Measurements from ENCODE around the gene SPINK14.

Gene SPINK14, protein sequence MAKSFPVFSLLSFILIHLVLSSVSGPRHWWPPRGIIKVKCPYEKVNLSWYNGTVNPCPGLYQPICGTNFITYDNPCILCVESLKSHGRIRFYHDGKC

DNA sequence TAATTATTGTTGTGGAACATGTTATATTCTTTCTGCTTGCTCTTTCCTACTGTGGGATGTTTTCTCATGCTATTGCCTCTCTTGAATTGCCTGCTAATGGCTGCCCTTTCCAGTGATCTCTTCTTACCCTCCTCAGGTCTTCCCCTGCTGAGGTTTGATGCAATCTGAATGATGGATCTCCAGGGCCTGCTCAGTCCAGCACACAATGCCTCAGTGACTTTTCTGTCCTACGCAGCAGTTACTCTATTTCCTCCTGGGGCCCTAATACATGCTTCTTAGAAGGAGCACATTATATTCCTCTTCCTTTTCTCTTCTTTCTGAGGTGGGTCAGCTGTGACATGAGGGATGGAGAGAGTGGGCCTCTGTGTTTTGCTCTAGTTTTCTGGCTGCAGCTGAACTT, at the start of gene SPINK14:
Gene SPINK14 (plus strand): TSS at position 301 of the 400 bp plus-strand sequence. CDS start 1,187 bp downstream, outside the sequence.
- DNase-seq (ENCODE audit: low spot score), result no peak
- TF ChIP-seq, protein P1, sequence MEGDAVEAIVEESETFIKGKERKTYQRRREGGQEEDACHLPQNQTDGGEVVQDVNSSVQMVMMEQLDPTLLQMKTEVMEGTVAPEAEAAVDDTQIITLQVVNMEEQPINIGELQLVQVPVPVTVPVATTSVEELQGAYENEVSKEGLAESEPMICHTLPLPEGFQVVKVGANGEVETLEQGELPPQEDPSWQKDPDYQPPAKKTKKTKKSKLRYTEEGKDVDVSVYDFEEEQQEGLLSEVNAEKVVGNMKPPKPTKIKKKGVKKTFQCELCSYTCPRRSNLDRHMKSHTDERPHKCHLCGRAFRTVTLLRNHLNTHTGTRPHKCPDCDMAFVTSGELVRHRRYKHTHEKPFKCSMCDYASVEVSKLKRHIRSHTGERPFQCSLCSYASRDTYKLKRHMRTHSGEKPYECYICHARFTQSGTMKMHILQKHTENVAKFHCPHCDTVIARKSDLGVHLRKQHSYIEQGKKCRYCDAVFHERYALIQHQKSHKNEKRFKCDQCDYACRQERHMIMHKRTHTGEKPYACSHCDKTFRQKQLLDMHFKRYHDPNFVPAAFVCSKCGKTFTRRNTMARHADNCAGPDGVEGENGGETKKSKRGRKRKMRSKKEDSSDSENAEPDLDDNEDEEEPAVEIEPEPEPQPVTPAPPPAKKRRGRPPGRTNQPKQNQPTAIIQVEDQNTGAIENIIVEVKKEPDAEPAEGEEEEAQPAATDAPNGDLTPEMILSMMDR (IDR thresholded peaks at IDR 0.05; ENCODE audit: extremely low read depth, missing control alignments), result no peak

DNA sequence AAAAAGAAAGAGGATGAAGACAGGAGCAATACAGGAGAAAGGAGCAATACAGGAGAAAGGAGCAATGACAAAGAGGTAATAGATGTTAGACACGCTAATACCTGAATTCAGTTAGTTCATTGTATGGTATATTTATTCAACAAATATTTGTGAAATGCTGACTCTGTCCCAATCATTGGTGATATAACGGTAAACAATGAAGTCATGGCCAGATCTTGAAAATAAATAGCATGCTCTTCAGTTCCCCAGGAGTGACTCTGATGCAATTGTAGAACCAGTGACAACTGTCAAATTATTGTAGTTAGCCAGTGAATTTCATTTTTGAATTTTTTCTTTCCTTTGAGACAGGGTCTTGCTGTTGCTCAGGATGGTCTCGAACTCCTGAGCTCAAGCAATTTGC, 48.0 kb upstream of the SPINK14 start:
- TF ChIP-seq, protein P1 (IDR thresholded peaks at IDR 0.05; ENCODE audit: extremely low read depth, missing control alignments), result no peak
- DNase-seq (ENCODE audit: low spot score), result no peak

DNA sequence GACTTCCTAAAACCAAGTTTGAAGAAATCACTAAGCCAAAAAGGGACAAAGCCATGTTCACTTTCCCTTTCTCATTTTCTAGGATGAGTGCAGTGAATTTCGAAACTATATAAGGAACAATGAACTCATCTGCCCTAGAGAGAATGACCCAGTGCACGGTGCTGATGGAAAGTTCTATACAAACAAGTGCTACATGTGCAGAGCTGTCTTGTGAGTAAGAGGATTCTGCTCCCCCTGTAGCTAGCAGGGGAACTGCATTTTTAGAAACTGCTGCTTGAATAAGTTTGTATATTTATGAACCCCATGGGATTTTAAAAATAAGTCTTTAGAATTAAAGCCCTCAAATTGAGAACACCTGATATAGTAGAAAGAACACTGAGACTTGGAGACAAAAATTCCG, 42.7 kb upstream of the SPINK14 start:
- TF ChIP-seq, protein P1 (IDR thresholded peaks at IDR 0.05; ENCODE audit: extremely low read depth, missing control alignments), result no peak
- DNase-seq (ENCODE audit: low spot score), result no peak

DNA sequence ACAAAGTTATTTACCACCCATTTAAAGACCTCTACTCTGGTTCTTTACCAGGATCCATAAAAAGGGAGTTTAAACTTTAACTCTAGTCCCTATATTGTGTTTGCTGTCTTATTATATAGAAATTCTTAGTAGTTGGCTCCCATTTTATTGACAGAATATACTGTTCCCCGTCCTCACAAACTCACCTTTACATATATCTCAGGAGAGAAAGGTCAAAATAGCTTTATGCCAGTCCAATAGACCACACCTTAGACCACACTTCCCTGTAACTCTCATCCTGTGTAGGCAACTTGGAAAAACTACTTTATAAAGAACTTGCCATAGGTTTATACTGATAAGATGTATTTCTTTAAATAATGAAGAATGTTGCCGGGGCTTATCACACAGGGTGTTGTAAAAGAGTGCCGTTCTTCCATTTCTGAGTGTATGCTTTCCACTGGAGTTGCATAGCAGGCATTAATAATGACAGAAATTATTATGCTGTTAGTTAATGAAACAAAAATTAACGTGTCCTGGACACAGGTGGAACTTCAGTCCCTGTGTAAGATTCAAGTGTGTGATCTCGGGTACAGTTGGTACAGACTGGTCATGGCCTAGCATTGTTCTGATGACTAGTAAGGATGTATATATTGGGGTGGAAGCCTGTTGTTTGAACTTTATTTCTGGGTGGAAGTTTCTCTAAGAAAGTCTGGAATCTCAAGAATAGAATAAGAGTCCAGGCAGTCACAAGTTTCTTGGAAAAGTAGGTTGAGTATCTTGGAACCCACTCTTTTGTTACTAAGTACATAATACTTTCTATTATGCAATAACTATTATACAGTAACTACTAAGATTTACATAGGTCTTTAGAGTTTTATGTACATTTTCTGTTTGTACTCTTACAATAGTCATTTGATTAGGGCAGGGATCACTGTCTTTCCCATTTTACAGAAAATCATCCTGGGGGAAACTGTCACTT, 33.0 kb upstream of the SPINK14 start:
- DNase-seq (ENCODE audit: low spot score), result no peak
- TF ChIP-seq, protein P1 (IDR thresholded peaks at IDR 0.05; ENCODE audit: extremely low read depth, missing control alignments), result no peak

DNA sequence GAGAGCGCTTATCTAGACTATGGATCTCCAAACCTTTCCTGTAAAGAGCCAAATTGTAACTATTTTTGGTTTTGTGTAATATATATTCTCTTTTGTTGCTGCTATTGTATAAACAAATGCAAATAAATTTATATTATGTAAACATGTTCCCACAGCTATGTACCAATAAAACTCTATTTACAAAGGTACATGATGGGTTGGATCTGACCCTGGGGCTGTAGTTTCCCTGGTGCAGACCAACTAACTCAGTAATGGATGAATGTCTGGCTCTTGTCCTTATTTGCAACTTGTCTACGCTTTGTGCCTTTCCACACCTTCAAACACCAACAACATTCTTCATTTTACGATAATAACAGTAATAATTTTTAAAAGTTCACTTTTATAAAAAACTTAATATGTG, 27.5 kb upstream of the SPINK14 start:
- no peak for DNase-seq (ENCODE audit: low spot score)

DNA sequence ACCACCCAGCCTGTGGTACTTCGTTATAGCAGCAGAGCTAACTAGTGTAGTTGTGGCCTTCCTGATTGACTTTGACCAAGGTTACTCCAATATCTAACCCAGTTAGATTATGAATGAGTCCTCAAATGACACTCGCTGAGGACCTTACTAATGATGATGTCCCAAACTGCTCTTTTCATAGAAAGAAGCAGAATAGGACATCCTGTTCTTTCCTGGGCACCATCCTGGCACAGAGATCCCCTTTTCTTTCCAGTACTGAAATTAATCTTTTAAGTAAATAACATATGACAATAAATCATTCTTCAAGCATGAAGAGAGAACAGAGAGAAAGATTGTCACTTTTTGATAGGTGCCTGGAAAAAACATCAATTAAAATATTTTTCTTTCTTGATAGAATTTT, 26.7 kb upstream of the SPINK14 start:
- TF ChIP-seq, protein P1 (IDR thresholded peaks at IDR 0.05; ENCODE audit: extremely low read depth, missing control alignments), result no peak
- DNase-seq (ENCODE audit: low spot score), result no peak

More for the DNA sequence above, 27.5 kb upstream of the SPINK14 start:
- TF ChIP-seq, protein P1 (IDR thresholded peaks at IDR 0.05; ENCODE audit: extremely low read depth, missing control alignments), result no peak

DNA sequence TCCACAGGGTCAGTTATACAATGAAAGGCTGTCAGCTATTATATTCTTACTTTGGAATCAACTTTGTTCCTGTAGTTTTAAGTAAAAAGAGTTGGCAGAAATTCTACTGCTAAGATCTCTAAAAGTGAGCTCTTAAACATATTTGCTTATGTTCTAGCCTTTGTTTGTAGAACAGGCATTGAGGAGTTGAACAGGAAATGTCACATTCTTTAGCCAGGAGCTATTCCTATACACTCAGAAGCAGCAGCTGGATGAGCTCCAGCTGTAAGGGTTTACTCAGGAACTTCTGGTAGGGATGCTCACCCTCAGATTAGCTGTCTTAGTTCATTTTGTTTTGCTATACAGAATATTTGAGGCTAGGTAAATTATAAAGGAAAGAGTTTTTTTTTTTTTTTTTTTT, 22.4 kb upstream of the SPINK14 start:
- TF ChIP-seq, protein P1 (IDR thresholded peaks at IDR 0.05; ENCODE audit: extremely low read depth, missing control alignments), result no peak
- no peak for DNase-seq (ENCODE audit: low spot score)

Data from GM20000 (cell line).